GM18520 (cell line): Measurements from ENCODE around the gene FXYD6.
A peak's percentile ranks its signal among the peaks of the same experiment; 100 is the strongest.

Experiments
- ATAC-seq: cut with Tn5 transposase; IDR thresholded peaks from one replicate; pipeline ENCODE4 v1.9.1; 2021; ENCODE audit not compliant: unreplicated experiment

The FXYD6 gene

DNA sequence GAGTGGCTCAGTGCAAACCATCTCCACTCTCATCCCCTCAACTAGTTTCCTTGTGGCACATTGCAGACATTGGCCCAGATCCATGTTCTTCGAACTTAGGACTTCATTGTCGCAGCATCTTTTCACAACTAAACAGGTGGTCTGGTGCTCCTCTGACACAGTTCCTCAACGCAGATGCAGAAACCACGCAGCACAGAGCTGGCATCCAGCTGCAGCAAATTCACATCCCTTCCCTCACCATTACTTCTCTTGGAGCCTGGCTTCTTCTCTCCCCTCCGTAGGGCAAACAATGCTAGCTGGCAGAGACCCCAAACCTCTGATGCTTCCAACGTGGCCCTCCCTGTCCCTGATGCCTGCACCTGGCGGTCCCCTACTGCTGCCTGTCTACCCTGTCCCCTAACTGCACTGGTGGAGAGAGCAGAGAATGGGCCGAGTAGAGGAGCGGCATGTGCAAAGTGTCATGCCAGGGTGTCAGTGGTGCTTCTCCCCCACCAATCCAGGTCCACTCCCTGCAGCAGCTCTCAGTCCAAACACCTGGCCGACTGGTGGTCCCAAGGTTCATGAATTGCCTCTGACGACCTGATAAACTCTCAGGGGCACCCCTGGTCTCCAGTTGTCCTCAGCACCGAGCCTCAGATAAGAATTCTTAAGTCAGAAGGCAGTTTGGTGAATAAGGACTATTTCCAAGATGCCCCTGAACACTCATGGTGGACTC, 34.6 kb upstream of the FXYD6 start:
- ATAC-seq, result no peak

- no peak for ATAC-seq
Measured at GRCh38 chr11:117910525-117910924, 34.1 kb upstream of the FXYD6 start.

DNA sequence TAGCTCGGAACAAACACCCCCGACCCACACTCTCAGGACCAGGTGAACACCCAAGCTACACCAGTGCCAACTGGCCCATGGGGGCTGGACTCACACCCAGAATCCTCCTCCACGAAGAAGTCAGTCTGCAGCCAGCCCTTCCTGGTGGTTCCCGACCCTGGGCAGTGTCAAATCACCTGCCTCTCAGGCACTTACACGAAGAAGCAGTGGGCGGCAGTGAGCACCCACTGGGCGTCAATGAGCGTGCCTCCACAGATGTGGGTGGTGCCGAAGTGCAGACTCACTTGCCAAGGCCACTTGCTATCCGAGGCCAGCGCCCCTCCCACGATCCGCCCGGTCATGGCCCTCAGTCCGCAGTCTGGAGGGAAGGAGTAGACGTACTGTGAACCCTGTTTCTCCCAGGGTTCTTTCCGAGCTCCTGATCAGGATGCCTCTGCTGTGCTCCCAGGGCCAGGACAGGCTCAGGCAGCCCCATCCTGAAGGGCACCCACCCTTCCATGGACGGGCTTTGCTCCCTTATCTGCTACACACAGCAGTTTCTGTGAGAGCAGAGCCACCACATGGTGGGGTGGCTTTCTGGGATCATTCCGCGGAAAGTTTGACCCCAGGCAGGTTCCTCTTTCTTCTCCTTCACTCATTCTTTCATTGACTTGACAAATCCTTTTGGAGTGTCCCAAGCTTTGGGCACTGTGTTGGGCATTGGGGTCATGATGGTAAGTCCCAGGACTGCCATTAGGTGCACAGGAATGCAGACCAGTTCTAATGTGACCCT, 33.3 kb upstream of the FXYD6 start:
- ATAC-seq, result no peak

DNA sequence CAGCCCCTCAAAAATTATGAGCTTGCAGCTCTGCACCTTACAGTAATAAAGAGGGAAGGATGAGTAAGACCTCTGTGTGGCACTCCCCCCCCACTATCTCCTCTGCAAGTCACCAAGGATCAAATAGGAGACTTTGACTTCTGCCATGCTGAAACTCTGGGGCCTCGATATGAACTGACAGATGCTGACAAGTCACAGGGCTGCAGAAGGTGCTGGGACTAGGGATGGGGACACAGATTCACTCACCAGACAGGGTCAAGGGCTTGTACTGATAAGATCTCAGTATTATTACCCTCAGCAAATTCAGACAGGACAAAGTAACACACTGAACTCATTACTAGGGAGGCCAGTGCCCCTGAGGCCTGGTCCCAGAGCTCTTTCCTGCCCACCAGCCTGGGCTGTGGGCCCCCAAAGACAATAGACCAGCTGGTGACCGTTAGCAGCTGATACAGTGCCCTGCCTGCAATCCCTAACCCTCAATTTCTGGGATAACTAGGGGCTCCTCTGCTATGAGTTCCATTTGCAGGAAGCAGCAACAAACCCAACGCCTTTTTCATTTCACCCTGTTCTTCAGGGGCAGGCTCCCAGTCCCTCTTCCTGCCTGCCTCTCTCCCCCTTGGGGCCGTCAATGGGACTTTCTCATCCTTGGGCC, 32.6 kb upstream of the FXYD6 start:
- no peak for ATAC-seq

DNA sequence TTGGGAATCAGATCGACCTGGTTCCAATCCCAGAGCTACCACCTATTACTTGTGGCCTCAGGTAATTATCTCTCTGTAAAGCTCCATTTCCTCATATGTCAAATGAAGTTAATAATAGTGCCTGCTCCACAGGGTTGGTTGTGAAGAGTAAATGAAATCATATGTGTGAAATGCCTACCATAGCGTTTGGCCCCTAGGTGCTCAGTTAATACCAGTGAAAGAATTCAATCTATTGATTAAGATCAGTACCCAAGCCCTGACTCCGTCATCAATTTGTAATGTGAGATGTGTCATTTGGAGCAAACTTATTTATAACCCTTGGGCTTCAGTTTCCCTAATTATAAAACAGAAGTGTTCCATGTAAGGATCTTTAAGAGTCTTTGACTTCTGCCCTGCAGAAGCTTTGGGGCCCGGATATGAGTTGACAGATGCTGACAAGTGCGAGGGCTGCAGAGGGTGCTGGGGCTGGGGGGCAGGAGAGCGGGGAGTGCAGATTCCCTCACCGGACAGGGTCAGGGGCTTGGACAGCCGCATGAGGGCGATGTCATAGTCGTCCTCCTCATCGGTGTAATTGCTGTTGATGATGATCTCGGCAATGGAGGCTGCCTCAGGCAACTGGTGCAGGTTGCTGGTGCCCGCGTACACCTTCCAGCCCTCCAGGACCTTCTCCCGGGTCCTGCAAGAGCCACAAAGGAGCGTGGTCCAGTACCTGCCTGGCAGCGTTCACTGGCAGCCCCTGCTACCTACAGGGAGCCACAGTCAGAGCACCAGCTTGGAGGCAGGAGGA, 31.8 kb upstream of the FXYD6 start:
- ATAC-seq, result no peak

GRCh38 chr11:117907276-117908108, 31.0 kb upstream of the FXYD6 start:
- no peak for ATAC-seq

DNA sequence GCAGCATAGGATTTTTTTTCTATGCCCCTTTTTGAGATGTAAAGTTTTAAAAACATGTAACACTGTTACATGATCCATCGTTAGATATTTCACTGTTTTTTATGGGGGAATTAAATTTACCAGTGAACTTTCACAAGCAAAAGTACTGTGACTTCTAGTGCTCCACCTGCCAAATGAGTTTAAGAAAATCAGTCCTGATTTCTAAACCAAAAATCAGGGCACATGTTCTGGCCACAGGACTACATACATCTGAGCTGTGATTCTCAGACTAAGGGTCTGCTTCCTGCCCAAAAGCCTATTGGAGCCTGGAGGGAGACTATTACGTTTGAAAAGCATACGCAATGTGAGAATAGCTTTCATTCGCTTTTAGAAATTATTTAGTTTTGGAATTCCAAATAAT, 30.3 kb upstream of the FXYD6 start:
- ATAC-seq, result no peak

DNA sequence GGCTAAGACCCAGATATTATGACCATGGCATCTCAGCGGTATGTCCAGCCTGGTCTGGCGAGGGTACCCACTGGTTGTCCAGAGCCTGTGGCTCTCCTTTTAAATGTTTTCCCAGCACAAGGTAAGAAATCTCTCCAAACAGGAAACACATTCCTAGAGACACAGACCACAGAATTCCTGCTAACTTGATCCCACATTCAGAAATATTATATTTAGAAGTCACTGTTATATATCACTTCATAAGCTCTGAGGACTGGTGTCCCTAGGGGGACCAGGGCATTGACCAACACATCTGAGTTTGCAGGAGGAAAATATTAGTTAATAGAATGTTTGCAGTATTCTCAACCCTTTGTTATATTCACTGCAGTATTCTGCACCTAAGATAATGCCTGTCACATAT, 29.7 kb upstream of the FXYD6 start:
- no peak for ATAC-seq

DNA sequence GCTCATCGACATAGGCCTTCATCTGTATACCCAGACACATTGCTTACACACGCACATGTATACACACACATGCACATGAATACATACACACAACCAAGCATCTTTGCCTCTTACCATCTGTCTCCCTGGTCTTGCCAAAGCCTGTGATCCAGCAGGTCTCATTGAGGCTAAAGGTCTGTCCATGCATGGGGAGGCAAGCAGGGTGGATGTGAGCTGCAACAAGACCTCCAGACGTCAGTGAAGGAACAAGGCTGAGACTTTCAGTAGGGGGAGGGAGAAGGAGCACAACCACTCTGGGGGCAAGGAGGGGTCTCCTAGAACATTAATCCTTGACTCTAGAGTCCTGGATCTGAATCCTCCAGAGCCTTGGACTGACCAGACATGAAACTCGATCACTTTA, 29.1 kb upstream of the FXYD6 start:
- ATAC-seq, result no peak

DNA sequence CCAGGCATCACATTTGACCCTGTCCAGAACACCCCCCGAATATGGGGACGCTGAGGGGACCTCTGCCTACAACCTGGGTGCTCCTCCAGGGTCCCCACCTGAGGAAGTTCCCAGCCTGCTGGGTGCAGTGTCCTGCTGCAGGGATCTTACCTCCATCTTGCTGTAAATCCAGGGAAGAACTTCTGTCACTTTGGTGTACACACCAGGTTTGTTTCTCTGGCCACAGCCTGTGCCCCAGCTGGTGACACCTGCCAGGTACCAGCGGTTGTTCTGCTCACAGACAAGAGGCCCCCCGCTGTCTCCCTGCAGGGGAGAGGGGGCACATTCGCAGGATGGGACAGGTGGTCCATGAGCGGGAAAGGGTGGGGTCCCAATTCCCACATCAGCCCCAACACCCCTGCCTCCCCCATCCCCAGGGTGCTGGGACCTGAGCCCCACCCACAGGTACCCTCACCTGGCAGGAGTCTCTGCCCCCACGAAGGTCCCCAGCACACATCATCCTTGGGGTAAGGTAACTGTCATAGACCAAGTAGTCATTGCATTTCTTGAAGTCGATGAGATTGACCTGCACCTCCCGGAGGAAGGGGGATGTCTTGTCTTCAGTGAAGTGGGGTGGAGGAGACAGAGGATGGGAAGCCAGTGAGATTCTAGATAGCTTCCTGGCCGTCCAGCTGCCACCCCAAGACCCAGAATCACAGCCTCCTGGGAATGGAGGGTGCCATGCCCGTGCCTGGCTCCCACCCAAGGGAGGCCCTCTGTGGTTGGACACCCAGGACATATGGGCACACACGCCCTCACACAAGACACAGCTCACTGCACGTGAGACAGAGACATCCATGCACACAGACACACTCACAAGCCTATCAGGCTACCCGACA, 27.3 kb upstream of the FXYD6 start:
- no peak for ATAC-seq

DNA sequence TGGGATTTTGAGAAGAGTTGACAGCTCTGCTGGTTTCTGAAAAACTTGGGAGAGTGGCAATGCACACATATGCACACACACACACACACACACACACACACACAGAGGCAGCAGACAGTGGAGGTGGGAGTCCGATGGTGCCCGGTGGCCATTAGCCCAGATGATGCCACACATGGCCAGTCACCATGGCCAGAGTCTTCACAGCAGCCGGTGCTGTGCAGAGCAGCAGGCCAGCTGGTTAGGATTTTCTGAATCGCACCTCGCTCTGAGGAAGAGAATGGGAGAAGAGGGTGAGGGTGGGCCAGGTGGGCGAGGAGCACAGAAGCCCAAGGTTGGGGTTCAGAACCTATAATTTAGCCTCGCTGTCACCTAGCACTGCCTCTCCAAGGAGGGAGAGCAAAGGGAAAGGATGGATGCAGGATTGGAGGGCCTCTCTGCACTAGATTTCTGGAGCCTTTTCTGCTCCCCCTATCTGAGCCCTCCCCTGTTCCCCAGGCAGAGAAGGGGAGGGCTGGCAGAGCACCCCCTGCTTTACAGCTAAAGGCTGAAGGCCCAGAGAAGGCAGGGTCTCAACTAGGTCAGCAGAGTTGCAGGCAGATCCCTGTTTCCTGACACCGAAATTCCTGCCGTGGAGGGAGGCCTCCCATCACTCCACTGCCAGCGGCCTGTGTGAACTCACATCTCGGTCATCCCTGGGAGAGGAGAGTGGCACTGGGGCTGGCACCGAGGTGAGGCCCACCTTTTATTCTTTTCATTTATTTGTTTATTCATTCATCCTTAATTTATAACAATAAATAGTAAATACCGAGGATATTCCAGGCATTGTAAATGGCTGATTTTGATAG, 25.8 kb upstream of the FXYD6 start:
- no peak for ATAC-seq

DNA sequence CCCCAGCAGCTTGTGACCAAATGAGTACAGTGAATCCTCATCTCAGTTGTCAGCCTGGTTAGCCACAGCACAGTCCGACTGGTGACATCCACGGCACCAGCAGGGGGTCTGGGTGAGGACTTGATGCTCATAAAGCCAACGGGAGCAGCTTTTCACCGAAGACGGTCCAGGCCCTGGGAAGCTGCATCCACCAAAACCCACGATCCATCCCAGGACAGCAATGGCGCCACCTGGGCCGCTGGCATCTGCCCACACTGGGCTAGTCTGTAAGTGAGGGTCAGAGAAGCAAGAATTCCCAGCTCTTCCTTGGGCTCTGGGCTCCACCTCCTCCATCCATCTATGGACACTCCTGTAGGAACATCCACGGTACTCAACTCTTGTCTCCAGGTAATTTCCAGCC, 25.1 kb upstream of the FXYD6 start:
- ATAC-seq, result no peak

DNA sequence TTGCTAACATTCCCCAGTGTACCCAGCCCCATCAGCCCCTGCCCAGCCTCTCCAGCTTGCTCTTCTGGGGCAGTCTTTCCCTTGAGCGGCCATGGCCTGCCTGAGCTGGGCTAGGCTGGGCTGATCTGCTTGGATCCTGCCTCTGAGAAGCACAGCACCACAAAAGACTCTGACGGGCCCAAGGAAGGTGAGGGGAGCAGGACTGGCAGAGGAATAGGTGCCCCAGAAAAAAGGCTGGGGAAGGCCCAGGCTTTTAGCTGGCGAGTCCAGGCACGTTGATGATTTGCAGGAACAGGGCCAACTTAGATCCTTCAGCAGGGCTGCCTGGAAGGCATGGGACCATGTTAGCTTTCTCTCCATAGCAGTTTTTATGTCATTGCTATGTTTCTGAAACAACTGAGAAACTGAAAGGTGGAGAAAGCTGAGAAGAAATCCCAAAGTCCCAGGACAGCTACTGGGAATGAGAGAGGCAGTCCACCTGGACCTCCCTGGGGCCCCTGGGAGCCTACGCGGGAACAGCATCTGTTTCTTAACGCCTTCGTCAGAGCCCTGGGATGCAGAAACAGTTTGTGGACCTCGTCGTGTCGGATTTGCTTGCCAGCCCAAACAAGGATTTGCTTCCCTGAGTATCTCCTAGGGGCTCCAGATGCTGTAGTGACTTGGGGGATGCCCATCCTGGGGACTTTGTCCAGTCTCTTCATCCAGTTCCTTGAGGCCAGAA, 24.4 kb upstream of the FXYD6 start:
- no peak for ATAC-seq

- ATAC-seq, result peak; percentile 56
Measured at GRCh38 chr11:117900121-117900648, 23.7 kb upstream of the FXYD6 start.

DNA sequence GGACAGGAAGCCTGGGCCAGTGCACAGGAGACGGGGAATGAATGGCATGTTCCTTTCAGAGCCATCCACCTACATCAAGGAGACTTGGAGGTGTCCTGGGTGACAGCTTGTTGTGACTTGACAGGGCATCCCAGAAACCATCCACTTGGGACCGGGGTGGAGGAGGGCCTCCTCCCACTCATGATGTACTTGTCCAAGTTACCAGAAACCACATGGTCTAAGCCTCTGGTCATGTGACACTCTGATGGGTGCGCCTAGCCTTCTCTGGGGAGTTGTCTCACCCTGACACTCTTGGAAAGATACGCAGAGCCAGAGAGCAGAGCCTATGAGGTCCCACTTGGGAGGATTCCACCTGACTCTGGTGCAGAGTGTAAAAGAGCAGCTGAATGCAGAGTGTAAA, 21.6 kb upstream of the FXYD6 start:
- ATAC-seq, result no peak

- no peak for ATAC-seq
Measured at GRCh38 chr11:117892651-117893050, 16.2 kb upstream of the FXYD6 start.

- ATAC-seq, result no peak
Measured at GRCh38 chr11:117891362-117891761, 14.9 kb upstream of the FXYD6 start.

GRCh38 chr11:117888139-117888566, 11.7 kb upstream of the FXYD6 start:
- ATAC-seq, result no peak
